HG03280 (cell line): ENCODE data around the gene ERC2.

Experiments used
- ATAC-seq: cut with Tn5 transposase; IDR thresholded peaks from one replicate; pipeline ENCODE4 v1.9.1; 2021; ENCODE audit warnings: mild to moderate bottlenecking, moderate library complexity; ENCODE audit not compliant: unreplicated experiment

The ERC2 gene

DNA sequence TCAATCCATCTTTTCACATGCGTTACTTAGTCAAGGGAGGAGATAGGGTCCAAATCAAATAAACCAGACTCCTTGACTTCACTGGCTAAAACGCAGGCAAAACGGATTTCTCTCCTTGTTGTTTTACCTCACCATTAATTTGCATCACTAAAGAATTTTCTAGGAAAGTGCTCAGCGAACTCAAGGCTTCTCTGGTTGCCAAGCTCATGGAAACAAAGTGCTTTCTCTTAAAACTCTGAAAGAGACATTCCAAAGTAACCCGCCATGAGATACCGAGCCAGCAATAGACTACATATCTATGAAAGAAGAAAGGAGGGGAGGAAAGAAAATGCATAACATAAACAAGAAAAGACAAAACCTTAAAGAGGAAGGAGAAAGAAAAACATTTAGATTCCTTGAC lies 769.4 kb downstream of the ERC2 start:
- no peak for ATAC-seq

DNA sequence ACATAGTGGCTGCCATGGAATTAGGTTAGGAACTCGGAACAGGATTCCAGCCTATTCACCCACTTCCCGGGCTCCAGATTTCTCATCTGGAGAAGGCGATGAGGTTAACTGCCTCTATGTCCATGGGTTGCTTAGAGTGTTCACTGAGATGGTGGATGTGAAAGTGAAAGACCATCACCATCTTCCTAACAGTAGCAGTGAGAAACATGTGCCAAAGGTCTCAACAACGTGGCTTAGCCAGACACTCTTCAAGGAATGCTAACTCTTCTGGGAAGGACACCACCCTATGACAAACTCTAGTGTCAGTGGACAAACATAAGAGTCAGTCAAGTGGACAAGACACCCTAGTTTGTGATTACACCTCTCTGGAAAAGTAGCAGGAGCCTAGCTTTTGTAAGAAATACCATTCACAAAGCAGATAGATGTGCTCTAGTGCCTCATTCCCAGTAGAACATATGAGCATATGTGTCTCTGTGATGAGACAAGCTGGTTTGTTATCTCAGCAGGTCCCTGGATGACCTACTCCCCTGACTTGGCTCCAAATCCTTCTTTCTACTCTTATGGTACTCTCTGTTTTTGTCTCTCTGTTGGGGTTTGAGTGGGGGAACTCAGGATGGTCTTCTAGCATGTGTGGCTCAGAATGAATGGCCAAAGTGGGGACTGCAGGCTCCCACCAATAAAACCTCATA lies 770.9 kb downstream of the ERC2 start:
- no peak for ATAC-seq

DNA sequence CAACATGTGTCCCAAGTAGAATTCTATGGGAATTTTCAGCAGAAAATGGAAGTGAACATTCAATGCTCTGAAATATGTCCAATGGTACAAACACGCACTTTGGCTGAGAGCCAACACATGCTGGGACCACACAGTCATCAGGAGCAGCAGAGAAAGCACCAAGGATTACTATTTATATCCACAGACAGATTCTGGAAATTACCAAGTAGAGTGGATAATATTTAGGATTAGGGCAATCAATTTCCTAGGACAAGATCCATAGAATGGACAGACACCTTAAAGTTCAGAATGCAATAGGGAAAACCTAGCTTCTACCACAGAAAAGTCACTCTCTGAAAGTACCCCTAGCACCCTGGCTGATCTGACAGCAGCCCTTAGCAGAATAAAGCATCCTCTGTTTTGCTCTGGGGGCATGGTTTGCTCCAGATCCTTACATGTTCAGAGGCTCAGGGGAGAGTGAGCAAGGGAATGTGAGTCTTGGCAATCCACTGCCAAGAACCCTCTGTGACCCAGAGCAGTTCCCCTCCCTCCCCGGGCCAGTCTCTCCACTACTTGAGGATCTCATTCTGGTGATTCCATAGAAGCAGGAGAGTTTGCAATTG lies 775.2 kb downstream of the ERC2 start:
- no peak for ATAC-seq

DNA sequence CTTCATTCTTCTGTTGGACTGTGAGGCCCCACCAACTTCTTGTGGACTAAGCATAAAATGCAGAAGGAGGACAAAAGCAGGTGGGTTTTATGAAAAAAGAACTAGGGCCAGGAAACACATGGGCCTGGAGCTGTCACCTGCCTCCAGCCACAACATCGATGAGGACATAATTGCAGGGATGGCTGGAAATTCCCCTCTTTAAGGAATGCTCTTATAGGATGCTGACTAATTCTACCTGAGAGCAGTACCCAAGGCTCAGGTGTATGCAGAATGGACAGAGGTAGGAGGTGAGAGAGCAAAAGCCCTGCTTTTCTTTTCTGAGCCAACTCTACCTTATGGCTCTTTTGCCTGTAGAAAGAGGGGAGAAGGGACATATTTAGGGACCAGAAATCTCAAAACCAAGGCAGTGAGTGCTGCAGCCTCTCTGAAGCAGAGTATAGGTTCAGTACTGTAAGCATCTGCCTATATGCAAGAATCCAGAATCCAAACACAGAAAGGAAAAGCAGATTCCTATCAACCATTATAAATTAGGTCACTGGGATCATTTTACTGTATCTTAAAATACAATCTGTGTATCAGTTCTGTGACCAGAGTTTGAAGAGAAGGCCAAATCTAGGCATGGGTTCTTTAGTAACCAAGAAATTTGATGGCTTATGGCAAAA lies 775.8 kb downstream of the ERC2 start:
- no peak for ATAC-seq

- ATAC-seq: no peak
Measured at GRCh38 chr3:55691141-55691540, 777.1 kb downstream of the ERC2 start.

DNA sequence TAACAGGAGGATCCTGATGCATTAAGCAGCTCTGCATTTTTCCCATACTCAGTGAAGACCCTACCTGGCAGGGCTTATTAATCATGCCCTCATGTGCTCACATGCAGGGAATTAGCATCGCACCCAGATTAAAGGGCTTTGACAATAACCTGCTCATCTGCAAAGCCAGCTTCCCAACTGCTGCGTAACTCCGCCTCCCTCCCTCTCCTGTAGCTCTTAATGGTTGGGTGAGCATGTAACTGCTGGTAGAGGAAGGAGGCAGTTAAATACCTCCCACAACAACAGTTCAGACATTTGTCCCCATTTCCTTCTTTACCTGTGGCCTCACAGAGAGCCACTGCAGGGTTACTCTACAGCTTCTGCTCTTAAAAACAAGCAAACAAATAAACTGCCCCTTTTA lies 777.5 kb downstream of the ERC2 start:
- no peak for ATAC-seq

DNA sequence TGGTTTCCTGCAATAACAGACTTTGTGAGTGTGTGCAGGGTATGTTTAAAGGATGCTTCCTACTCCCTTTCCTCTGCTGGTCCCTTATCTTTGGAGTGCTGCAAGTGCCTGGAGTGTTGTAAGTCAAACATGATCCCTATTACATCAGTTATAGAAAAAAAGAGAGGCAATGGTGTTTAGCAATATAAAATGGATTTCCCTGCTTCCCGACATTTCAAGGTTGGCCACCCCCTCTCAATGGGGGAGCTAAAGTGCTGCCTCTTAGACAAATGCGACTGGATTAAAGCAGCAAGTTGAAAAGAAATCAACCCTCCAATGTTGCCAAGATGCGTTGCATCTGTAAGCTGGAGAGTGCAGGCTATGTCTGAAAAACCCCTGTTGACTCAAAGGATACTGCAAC lies 778.1 kb downstream of the ERC2 start:
- no peak for ATAC-seq

DNA sequence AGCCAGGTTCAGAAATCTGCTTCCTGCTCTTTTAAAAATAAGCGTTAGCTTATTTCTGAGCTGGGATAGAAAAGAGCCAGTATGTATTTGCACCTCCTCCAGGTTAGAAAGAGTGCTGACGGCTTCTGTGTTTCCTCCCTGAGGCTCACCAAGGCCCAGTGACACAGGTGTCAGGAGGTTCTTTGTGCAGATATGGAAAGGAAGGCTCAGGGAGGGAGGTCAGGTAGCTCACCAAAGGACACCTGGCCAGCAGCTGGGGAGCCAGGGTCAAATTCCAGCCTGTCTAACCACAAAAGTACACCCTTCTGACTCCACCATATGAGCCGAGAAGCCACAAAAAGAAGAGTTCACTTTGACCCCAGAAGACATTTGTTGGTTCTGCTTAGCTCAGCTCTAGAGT lies 780.1 kb downstream of the ERC2 start:
- ATAC-seq: no peak

DNA sequence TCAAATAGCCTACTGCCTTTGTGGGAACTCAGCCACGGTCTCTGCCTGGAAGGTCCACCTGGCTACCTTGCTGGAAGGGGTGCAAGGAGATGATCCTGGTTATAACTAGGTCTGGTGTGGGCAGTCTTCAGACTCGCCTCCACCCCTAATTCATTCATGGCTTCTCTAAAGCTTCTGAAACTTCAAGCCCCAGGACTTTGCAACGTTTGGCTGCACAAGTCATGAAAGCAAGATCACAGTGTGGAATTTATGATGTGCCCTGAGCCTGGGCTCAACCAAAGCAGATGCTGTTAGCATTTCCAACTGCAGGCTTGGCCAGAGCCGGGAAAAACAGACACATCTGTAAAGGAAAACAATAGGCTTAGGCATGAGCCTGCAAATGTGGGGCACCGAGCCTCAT lies 780.7 kb downstream of the ERC2 start:
- ATAC-seq: no peak

- no peak for ATAC-seq
Measured at GRCh38 chr3:55686426-55687254, 781.6 kb downstream of the ERC2 start.

- no peak for ATAC-seq
Measured at GRCh38 chr3:55683666-55684270, 784.5 kb downstream of the ERC2 start.

- ATAC-seq: no peak
Measured at GRCh38 chr3:55682461-55682860, 785.8 kb downstream of the ERC2 start.

DNA sequence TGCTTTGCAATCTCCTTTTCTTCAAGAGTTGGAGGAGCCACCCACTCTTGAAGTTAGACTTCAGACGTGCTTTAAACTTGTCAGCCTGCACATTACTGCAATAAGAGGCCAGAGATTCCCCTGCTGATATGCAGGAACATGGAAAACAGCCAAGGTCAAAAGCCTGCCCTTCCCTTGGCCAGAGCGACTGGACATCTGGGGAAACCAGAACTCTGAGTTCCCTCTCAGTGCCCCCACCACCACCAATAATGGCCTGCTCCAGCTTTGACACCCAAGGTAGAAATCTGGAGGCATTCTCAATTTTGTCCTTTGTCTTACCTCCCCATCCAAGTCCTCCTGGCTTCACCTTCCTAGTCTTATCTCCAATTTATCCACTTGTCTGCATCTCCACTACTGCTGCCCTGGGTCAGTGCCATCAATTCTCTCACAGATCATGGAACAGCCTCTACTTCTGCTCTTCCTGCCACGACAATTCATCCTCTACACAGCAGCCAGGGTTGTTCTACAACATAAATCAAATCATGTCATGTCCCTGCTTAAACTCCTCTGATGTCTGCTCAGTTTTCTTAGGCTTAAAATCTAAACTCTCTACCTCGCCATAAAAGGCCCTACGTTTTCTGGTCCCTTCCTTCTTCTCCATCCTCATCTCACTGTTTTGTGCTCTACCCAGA lies 789.6 kb downstream of the ERC2 start:
- ATAC-seq: no peak

- ATAC-seq: no peak
Measured at GRCh38 chr3:55676643-55677042, 791.6 kb downstream of the ERC2 start.

DNA sequence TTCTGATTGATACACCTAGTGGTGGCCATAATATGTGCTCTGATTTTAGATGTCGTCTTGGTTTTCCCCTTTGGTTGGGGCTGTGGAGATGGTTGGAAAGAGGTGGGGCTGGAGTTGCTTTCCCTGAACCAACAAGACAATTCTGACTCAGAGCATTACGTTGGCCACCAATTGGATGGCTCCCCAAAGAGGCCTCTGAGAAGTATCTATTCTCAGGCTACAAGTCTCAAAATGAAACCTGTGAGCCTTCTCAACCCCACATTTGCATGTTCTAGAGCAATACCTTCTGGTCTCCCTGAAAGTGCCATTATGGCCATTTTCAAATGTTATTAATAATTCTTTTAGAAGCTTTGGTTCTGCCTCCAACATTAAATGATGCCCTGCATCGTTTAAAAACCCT lies 792.8 kb downstream of the ERC2 start:
- ATAC-seq: peak; percentile 99

DNA sequence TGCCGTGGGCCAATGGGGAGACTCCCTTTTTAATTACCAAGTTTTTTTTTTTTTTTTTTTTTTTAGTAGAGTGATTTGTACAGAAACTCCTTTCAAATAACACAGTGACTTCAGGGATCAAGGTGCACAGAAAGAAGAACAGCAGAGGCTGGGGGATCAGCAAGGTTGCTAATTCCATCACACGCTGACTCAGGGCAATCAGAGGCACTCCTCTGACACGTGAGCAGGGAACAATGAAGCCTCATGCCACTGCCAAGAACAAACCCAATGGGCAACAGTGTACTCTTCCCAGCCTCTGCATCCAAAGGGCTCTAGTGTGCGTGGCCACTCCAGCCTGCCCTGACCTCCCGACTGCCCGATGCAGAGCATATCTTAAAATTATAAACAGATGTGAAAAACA lies 794.5 kb downstream of the ERC2 start:
- ATAC-seq: no peak

- no peak for ATAC-seq
Measured at GRCh38 chr3:55669133-55669532, 799.1 kb downstream of the ERC2 start.

DNA sequence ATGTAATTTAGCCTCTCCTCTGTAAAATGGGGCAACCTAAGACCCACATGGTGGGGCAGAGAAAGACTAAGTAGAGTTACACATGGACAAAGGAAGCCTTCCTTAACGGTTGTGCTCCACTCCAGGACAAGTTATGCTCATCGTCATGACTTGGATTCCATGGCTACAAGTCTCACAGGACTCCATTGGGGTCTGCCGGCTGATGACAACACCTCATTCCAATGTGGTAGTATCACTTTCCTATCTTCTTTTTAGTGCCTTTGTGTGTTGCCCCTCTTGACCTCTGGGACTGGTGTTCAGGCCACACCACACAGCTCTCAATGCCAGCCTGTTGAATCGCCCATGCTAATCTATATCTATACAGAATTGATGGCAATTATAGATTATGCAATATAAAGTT lies 799.9 kb downstream of the ERC2 start:
- ATAC-seq: no peak

- ATAC-seq: no peak
Measured at GRCh38 chr3:55664387-55664786, 803.9 kb downstream of the ERC2 start.

DNA sequence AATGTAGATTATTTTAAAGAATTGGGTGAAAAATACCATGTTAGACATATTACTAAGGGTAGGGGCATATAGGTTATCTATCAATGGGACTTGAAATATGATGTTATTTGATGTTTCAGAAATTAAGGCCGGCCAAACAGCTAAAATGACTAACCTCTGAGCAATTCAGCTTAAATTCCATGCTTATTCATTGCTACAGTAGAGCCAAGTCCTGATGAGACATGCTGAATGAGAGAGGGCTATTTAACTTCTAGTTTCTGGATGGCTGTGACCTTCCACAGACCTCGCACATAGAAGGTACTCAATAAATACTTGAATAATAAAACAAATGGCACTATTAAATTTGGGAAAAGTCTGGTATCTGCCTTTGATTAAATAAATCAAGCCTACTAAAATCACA lies 805.6 kb downstream of the ERC2 start:
- no peak for ATAC-seq

DNA sequence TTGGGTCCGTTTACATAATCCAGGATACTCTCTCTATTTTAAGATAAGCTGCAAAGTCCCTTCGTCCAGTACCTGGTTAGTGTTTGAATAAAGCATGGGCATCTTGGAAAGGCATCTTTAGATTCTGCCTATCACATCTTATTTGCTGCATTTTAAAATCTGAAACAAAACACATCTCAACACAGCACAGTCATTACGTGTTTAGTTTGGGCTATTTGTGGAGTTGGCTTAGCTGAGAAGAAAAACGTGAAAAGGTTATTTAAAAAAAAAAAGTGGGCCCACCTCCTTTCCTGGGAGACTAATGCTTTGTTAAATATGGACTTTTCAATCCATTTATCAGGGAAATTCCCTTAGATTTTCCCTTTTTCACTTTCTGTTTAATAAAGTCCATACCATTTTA lies 806.7 kb downstream of the ERC2 start:
- no peak for ATAC-seq
